GM18873 (cell line): ENCODE data around the gene ARHGAP30.

Source experiments
- ATAC-seq: cut with Tn5 transposase; IDR thresholded peaks from one replicate; pipeline ENCODE4 v1.9.1; 2021; ENCODE audit warnings: mild to moderate bottlenecking, moderate library complexity, moderate number of reproducible peaks; ENCODE audit not compliant: unreplicated experiment, low FRiP score

ARHGAP30 gene

GRCh38 chr1:161090617-161091016, 20.9 kb upstream of the ARHGAP30 start:
- ATAC-seq: no peak

DNA sequence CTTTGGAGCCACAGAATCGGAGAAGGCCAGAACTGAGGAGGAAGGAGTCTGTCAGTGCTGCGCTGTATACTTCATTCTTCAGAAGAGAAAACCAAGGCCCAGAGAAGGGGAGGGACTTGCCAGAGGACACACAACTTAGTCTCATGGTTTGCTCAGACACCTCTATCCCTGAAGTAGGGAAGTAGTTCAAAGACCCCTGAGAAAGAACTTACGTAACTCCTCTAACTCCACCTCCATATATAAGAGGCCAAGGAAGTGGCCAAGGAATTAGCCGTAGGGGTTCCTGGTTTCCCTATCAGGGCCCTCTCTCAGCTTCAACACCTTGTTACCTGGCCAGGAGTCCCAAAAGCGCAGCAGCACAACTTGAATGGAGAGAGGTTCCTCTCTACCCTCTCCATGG, 20.2 kb upstream of the ARHGAP30 start:
- ATAC-seq: no peak

GRCh38 chr1:161089251-161089924, 19.7 kb upstream of the ARHGAP30 start, which contains the start of gene NECTIN4:
NECTIN4 (minus strand) TSS chr1:161089558; CDS start chr1:161089296, 262 bp downstream.
- ATAC-seq: no peak

- no peak for ATAC-seq
These were observed 19.0 kb upstream of the ARHGAP30 start for GRCh38 chr1:161088587-161089110.

DNA sequence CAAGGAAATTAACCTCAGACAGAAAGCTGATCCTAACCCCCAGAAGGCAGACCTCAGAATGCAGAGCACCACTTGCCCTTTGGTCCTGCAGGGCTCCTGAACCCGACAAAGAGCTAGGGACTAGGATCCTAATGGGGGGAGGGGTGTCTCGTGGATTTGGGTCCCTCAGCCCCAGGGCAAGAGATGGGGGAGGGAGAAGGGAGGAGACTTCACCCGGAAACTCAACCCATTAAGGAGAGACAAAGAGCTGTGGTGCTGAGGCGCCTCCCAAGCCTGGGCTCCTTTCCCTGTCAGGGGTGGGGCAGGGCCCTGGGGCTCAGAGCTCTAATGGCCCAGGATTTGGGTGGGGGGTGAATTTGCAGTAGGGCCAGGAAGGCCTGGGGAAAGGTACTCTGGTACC, 16.8 kb upstream of the ARHGAP30 start:
- ATAC-seq: no peak

- no peak for ATAC-seq
These were observed 15.5 kb upstream of the ARHGAP30 start for GRCh38 chr1:161085165-161085564.

GRCh38 chr1:161084597-161084988, 14.9 kb upstream of the ARHGAP30 start:
- ATAC-seq: no peak

DNA sequence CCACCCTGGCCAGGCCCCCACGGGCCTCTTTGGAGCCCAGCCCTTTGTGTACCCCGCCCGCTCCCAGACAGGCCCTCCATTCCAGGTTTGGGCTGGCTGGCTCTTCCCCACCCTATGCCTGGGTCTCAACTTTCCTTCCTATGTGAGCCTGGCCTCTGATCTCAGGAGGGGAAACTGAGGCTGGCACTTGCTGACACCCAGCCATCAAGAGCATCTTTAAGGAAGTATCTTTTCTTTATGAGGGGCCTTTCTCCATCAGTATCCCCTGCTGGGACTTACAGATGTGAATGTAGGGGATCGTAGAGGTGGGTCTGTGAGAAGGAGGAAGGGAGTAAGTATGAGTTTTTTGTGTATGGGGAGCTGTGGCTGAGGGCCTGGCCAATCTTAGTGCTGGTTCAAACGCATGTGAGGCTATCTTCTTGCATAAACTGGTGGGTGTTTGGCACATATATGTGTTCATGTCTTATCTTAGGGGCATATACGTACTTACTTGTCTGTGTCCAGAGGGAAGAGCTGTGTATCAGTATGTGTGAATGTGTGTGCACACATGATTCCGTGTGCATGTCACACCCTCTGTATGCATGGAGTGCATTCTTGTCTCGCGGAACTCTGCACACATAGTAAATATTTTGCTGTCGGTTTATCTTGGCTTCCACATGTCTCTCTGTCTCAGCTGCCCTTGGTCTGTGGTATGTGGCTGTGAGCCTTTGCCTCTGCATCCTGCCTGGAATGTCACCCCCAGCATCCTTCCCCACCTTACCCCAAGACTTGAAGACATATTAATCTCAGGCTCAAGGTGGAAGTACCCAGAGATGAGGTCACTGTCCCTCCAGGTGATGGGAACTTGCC, 14.3 kb upstream of the ARHGAP30 start:
- ATAC-seq: no peak

DNA sequence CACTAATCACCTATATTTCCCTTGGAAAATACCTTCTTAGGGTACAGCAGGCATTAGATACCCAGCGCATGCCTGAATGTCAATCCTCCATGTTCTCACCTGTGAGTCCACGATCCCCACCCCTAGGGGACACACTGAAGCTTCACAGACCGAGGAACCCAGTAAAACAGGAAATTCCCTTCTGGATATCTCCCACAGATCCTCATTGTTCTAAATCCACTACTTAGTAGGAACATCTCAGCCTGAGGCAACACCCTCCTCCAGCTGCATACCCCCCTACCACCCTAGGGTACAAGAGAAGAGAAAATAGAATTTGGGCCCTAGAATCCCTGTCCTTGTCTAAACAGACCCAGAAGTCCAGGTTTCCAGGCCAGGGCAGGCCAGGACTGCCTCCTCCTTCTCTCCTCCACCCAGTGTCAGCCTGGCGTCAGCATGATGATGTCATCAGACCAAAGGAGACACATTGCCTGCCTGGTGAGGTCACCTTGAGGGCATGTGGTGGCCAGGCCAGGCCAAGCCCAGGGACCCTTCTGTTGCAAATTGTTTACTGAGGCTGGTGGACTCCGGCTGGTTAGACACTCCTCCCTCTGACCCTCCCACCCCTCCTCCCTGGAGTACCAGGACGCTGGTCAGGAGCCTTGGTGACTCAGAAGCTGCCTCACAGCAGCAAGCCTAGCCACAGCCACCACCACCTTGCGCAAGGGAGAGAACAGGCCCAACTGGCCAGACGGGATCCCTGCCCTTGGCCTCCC, 13.5 kb upstream of the ARHGAP30 start:
- ATAC-seq: no peak

DNA sequence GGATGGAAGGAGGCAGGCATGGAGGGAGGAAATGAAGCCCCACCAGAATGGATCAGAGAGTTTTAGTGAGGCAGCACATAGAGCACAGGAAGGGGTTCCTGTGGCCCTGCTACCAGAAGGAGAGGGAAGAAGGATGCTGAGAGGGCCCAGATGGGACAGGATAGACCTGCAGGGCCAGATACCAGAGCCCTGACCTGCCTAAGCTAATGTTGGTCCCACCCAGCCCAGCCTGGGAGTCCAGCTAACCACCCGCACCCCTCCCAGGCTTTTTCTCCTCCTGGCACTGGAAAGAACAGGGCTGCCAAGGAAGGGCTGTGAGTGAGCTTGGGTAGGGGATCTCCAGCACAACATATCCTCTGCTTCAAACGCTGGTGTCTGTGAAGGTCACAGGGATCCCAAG, 12.8 kb upstream of the ARHGAP30 start:
- no peak for ATAC-seq

GRCh38 chr1:161081519-161081918, 11.8 kb upstream of the ARHGAP30 start:
- no peak for ATAC-seq

DNA sequence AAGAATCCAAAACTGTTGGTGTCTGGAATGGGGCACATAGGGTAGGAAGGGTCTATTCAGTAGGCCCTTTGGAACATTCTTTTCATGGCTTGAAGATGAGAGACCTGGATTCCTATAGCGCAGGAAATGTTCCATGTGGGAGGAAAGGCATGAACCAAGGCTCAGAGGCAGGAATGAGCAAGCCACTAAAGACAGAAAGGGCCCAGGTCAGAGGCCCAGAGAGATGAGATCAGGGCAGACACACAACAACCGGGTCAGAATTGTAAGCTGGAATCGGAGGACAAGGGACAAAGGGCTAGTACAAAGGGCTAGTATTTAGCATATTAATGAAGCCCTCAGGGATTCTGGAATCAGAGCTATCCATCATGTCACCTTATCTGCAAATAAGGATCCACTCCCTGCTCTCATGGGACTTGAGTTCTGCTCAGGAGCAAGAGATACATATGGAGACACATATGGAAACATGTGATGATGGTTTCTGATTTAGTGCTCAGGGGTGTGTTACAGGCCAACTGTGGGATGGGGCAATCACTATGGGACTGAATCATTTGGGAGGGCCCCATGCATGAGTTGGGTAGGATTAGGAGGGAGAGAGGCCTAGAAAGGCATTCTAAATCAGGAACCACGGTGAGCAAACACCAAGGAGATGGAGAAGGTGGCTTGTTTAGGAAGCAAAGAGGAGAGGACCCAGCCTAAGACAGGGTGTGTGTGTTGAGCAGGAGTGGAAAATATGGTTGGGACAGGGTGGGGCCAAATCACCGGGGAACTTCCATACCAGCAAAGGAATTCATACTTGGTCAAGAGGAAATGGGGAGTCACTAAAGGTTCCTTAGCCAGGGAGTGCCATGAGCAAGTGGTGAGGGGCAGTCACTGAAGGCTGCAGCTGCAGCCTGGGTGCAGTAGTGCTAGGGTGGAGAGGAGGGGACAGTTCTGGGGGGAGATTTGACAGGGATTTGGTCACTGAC, 11.0 kb upstream of the ARHGAP30 start:
- no peak for ATAC-seq

DNA sequence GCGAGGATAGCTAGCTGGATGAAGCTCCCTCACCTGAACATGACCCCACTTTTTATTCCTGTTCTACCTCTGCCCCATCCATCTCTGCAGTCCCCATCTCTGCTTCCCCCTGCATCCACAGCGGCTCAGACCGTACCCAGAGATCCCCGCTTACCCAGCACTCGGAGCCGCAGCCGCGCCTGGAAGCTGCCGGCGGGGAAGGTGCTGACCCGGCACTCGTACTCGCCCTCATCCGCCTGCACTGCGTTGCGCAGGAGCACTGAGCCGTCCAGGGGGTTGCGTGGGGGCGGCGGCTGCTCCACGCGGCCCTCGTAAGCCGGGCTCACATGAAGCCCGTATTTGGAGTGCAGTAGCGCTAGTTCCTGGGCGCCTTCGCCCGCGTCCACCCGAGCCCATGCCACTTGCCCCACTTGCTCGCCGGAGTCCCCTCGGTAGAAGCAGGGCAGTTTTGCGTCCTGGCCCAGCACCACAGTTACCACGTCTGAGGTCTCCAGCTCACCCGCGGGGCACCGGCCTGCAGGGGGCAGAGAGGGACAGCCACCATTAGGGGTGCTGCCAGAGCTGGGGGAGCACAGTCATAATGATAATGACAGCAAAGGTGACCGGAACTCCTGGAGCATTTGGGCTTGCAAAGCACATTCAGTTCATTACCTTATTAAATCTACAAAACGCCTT, 9.9 kb upstream of the ARHGAP30 start:
- ATAC-seq: no peak

GRCh38 chr1:161077426-161077825, 7.7 kb upstream of the ARHGAP30 start:
- ATAC-seq: no peak

DNA sequence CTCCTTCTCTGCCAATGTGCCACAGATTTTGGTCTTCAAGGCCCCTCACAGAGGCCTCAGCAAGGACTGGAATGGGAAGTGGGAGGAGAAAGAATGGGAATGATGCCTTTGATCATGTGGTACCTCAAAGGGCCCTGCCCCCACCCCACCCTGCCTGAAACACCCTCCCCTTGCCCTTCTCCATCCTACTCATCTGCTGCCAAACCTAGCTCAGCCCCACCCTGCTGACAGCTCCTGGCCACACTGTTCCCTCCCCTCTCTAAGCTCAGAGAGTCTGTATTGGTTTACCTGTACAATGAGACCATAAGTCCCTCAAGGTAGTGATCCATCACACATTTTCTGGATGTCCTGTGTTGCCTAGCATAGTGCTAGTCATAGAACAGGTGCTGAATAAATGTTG, 6.7 kb upstream of the ARHGAP30 start:
- no peak for ATAC-seq

DNA sequence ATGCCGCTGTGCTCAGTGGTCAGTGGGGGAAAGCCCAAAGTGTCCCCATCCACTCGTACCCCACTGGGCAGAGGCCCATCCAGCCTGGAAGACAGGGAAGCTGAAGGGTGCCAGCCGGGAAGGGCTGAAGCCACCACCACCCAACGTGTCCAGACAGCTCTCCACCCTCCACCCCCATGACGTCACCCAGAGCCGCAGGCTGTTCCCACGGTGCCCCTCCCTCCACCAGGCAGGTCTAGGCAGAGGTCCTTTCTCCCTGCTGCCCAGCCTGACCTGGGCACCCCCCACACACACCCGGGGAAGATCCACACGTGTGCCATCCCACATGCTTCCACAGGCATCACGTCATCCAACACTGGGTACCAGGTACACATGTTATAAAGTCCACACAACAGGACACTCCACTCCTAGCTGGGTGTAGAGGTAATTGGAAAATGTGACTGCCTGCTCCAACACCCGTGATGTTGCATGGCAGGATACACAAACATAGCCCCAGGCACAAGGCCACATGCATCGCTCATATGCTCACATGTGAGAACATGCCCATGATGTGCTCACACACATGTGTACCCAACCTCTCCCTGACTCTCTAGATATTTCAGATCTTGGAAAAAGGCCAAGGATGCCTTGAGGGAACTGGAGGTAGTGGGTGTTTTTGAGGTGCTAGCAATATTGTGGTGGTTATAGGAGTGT, 5.1 kb upstream of the ARHGAP30 start:
- ATAC-seq: no peak

DNA sequence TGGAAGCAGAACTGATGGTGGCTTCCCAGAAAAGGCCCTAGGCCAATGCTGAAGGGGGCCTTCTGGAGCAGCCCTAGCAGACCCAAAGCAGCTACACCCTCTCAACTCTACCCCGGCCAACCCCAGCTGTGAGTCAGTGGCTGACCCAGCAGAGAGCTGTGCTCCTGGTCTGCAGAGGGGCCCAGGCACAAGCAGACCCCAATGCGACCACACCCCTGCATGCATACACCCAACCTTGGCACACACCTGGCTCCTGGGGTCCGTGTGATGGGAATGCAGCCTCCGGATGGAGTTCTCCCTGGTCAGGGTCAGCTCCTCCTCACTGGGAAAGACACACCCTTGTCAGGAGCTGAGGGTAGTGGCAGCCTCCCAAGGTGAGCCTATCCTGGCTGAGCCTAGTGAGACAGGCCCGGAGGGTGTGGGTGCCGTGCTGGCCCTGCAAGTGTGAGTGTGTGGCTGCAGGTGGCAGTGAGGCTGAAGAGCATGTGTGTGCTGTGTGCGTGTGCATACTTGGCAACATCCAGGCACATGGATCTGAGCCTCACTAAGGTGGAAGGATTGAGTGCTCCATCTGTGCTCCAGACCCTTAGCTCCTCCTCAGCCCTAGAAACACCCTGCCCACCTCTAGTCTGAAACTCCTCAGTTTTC, 3.9 kb upstream of the ARHGAP30 start:
- ATAC-seq: no peak

DNA sequence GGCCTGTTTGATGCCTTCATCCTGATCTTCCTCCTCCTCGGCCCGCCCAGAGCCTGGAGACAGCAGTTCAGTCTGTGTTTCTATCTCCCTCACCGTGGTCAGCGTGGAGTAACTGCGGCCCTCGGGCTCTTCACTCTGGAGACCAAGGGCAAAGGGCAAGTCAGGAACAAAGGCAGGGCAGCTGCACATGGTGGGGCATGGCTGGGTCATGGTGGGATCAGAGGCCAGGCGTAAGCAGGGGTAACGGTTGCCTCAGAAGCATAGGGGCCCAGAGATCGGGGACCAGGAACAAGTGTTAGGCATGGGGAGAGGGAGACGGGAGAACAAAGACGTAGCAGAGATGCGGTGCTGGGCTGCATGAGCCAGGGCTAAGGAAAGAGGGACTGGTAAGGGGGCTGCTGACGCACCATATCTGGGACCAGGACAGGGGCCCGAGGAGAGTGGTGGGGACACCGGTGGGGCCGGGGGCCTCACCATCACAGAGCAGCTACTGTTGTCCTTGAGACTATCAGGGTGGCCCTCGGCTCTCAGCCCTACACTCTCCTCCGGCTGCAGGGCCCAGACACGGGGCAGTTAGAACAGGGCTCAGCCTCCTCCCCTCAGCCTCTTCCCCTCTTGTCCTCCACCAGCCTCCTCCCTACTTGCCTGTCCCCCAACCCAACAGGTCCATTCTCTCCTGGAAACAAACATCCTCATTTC, 3.2 kb upstream of the ARHGAP30 start:
- no peak for ATAC-seq
